ENCODE data around the gene CFD.

Gene CFD

DNA sequence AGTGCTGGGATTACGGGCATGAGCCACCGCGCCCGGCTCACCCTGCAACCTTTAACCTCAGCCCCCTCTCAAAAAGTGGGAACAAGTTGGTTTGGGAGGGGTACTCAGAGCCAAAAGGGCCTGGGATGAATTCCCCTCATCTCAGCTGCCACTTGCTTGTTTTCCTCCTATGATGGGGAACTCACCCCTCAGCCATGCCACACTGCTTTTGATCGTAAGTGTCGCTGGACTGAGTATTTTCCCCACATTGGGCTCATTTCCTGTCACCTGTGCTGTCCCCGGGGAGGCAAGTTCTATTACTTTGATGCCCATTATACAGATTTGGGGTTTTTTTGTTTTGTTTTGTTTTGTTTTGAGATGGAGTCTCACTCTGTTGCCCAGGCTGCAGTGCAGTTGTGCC is 47.0 kb downstream of the CFD start:
- no peak for DNase-seq (ENCODE audit: low spot score)

DNA sequence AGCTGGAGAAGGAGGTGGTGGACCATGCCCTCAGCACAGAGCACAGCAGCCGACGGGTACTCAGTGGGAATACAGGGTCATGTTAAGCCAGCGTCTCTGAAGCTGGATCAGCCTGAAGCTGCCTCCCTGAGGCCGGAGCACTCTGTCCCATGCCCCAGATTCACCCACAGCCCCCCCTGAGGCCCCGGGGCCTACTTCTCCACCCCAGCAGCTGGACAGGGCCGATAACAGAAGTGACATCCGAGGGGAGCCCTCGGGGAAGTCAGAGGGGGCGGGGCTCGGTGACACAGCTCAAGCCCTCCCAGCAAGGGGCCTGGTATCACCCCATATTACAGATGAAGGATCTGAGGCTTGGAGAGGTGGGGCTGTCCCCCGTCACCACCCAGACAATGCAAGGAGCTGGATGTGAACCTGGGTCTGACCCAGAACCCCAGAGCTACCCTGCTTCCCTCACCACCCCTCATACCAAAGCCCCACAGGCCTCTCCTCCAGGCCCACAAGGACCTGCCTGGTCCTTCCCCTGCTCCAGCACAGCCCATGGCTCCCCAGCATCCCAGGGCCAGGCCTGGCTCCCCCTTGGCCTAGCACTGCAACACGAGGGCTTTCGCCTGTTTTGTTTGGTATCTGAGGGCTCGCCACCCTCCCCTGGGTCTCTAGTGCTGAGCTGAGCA is 47.9 kb downstream of the CFD start:
- DNase-seq (ENCODE audit: low spot score), result no peak

- no peak for DNase-seq (ENCODE audit: low spot score)
Measured at GRCh38 chr19:911197-912033, 52.0 kb downstream of the CFD start.

- DNase-seq (ENCODE audit: low spot score), result no peak
Measured at GRCh38 chr19:912181-913079, 53.0 kb downstream of the CFD start.

Data from left forelimb (tissue), 1 donor.